IPS-18c (cell line): ENCODE results near the gene FSD2.
A peak's percentile ranks its signal among the peaks of the same experiment; 100 is the strongest.
"Not testable (repeated sequence)": the region's sequence is repeated elsewhere in the genome, so short reads cannot be mapped to it uniquely, and the experiment has no call there.

Source experiments
- H3K4me3 ChIP-seq: 2 replicates; pipeline ENCODE4 v1.7.0; 2013; ENCODE audit warnings: low read depth, mild to moderate bottlenecking, low read length, moderate library complexity; ENCODE audit not compliant: insufficient read depth
- H3K9me3 ChIP-seq: one replicate; pipeline ENCODE4 v1.6.1; 2013; ENCODE audit warnings: mild to moderate bottlenecking, low read length, moderate library complexity; ENCODE audit not compliant: control insufficient read depth, insufficient read depth

The FSD2 gene

DNA sequence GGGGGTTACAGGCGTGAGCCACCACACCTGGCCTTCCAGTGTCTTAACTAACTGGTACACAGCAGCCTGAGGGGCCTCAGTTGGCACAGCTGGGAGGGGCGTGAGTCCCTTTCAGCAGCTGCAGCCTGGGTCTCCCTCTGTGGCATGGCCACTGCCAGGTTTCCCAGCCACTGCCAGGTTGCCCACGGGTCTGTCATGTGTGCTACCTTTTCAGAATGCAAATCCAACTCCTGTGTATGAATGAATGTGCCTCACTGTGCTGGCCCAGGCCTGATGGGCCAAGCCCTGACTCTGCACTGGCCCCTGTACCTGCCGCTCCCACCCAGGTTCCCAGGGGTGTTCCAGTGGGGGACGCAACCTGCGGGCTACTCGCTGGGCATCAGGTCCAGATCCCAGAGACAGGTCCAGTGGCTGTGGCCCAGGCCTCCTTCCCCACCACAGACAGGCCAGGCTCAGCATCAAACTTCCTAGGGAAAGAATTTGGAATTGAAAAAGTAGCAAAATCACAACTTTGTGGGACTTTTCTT is 29.6 kb upstream of the FSD2 start:
- H3K4me3 ChIP-seq, result no peak overlapping the region

GRCh38 chr15:82833362-82833682 is 27.5 kb upstream of the FSD2 start:
- H3K9me3 ChIP-seq, result no peaks in the 10 kb centered on the region
- no peak overlapping the region for H3K4me3 ChIP-seq

More for the DNA sequence above, 29.6 kb upstream of the FSD2 start:
- no peaks in the 10 kb centered on the region for H3K9me3 ChIP-seq

GRCh38 chr15:82832601-82833361 is 26.9 kb upstream of the FSD2 start:
- H3K4me3 ChIP-seq, result no peak overlapping the region
- H3K9me3 ChIP-seq, result no peaks in the 10 kb centered on the region

DNA sequence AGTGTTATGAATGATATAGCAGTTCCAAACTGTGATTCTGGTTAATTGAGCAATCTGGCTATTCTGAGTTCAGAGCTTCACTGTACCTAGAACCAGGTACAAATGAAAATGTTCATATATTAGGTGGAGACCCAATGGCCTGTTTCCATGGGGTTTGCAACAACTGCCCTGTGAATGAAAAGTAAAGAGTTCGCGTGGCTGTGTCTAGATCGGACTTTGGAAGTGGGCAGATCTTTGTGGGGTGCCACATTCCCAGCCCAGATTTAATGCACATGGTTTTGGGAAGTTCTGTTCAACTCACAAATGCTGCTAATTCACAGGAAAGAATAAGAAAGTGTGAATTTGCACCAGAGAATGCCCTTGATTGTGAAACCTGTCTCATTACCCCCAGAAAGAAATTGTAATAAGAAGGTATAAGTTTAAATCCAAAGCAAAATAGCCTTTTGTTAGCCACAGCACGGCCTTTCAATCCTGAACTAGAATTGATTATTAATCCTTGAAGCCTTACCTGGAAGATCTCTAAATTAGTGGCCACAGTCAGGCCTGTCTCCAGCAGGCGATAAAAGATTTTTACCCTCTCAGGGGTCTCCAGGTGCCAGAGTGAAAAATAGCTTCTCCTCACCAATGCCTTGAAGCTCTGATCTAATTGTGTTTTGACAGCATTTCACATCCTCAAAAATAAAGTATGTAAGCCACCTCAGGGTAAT is 26.2 kb upstream of the FSD2 start:
- H3K4me3 ChIP-seq, result no peak overlapping the region
- H3K9me3 ChIP-seq, result no peaks in the 10 kb centered on the region

DNA sequence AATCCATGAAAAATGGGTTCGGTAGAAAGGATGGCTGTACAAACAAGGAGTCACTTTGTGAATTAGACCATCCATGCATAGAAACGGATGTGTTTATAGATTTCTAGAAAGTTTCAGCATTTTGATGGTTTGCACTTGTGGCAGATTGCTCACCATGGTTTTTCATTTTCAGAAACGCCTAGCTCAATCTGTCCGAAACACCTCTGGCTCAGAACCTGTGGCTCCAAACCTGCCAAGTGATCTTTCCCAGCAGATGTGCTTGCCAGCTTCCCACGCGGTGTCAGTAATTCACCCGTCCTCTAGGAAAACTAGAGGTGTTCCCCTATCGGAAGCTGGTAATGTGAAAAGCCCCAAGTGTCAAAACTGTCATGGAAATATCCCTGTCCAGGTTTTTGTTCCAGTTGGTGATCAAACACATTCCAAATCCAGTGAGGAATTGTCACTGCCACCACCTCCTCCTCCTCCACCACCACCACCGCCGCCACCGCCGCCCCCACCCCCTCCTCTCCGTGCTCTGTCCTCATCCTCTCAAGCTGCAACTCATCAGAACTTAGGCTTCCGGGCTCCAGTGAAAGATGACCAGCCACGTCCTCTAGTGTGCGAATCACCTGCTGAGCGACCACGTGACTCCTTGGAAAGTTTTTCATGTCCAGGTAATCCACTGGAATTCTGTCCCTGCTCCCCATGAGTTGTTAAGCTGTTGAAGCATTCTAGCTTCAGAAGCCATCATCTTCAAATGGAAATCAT is 24.7 kb upstream of the FSD2 start:
- Histone ChIP-seq H3K9me3 (no peaks in the 10 kb centered on the region), H3K4me3 (no peak overlapping the region)

DNA sequence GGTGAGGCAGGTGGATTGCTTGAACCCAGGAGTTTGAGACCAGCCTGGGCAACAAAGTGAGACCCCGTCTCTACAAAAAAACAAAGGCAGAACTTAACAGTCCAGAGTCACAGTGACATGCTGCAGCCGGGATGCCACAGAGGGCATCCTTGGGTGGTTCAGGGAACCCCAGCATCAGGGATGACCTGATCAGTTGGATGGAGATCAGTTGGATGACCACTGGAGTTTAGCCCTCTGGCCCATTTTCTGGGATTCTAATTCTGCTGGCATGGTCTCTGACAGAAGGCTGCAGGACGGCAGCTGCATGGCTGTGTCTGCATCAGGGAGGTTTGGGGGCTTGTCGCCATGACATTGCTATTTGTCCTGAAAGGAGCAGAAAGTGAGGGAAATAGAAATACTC is 23.4 kb upstream of the FSD2 start:
- Histone ChIP-seq H3K9me3 (no peaks in the 10 kb centered on the region), H3K4me3 (no peak overlapping the region)

GRCh38 chr15:82828075-82828474 is 22.2 kb upstream of the FSD2 start:
- H3K9me3 ChIP-seq, result no peaks in the 10 kb centered on the region
- H3K4me3 ChIP-seq, result no peak overlapping the region

DNA sequence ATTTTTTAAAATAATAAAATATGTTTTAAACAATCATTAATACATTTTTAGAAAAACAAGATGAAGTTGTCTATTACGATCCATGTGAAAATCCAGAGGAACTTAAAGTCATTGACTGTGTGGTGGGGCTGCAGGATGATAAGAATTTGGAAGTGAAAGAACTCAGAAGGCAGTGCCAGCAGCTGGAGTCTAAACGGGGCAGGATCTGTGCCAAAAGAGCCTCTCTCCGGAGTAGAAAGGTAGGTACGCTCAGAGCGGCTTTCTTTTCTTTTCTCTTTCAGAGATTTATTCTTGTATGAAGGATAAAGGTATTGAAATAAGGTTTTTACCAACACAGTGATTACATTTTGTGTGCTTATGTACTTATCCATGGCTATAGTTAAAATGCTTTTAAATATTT is 17.2 kb upstream of the FSD2 start:
- H3K4me3 ChIP-seq, result no peak overlapping the region

GRCh38 chr15:82821851-82822250 is 16.0 kb upstream of the FSD2 start:
- H3K4me3 ChIP-seq, H3K9me3 ChIP-seq: not testable (repeated sequence)

More for the DNA sequence above, 17.2 kb upstream of the FSD2 start:
- no peaks in the 10 kb centered on the region for H3K9me3 ChIP-seq

GRCh38 chr15:82821396-82821795 is 15.5 kb upstream of the FSD2 start:
- not testable (repeated sequence) for H3K4me3 ChIP-seq, H3K9me3 ChIP-seq

DNA sequence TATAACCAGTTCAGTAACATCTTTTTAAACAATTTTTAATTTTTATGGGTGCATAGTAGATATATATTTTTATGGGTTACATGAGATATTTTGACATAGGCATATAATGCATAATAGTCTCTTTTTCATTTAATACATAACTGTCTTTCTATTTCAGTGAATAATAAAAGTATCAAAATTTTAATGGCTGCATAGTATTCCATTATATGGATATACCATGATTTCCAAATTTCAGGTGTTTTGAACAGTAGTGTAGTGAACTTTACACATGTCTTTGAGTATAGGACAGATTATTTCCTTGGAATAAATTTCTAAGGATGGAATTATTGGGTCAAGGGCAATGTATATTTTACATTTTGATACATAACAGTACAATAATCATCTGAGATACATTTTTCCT is 14.3 kb upstream of the FSD2 start:
- no peaks in the 10 kb centered on the region for H3K9me3 ChIP-seq
- H3K4me3 ChIP-seq, result no peak overlapping the region

- Histone ChIP-seq H3K9me3 (no peaks in the 10 kb centered on the region), H3K4me3 (no peak overlapping the region)
Observed at GRCh38 chr15:82812994-82813393, 7.1 kb upstream of the FSD2 start.

DNA sequence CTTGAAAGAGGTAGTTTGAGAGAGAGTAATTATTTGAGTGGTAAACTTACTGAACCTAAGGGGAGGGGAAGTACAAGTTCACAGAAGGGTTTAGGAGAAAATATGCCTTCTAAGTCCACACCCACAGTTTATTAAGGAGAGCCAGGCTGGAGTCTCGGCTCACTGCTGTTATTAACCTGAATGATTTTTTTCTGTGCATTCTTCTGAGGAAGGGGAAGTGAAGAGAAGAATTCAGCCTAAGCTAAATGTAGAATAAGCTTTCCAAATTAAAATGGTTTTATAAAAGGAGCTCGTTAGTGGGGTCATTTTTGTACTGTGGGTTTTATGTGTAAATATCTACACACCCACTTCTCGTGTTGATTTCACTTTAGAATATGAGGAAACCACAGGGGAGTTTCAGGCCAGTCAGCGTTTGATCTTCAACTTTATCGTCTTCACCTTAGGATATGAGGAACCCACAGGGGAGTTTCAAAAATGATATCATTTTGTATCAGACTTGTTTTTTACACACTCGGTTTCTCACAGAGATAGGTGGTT is 5.1 kb upstream of the FSD2 start:
- Histone ChIP-seq H3K9me3 (no peaks in the 10 kb centered on the region), H3K4me3 (peak overlapping the region; percentile 92)

DNA sequence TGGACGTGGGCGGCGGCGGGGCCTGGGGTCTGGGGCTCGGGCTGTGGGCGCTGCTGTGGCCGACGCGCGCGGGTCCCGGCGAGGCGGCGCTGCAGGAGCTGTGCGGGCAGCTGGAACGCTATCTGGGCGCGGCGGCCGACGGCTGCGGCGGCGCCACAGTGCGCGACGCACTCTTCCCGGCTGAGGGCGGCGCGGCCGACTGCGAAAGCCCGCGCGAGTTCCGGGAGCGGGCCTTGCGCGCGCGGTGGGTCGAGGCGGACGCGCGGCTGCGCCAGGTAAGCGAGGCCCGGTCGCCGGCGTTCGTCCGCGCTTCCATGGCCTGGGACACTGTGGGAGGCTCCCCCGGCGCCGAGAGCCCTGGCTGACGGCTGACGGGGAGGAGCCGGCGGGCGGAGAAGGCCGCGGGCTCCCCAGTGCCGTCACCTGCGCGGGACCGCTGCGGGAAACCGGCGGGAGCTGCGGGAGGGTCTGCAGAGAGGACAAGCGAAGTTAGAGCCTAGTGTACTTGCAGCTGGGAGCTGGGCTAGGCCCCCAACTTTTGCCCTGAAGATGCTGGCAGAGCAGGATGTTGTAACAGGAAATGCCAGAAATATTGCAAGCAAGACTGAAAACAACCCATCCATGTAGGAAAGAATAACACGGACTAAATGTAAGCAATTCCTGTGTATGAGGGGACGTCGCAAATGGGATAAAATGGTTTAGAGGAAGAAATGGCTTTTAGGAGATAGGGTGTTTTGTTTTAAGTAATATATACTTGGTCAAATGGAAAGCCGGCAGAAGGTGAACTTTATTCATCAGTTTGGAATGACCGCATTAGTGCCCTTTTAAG is 4.4 kb upstream of the FSD2 start:
- H3K4me3 ChIP-seq, result peak overlapping the region; percentile 92
- no peaks in the 10 kb centered on the region for H3K9me3 ChIP-seq

DNA sequence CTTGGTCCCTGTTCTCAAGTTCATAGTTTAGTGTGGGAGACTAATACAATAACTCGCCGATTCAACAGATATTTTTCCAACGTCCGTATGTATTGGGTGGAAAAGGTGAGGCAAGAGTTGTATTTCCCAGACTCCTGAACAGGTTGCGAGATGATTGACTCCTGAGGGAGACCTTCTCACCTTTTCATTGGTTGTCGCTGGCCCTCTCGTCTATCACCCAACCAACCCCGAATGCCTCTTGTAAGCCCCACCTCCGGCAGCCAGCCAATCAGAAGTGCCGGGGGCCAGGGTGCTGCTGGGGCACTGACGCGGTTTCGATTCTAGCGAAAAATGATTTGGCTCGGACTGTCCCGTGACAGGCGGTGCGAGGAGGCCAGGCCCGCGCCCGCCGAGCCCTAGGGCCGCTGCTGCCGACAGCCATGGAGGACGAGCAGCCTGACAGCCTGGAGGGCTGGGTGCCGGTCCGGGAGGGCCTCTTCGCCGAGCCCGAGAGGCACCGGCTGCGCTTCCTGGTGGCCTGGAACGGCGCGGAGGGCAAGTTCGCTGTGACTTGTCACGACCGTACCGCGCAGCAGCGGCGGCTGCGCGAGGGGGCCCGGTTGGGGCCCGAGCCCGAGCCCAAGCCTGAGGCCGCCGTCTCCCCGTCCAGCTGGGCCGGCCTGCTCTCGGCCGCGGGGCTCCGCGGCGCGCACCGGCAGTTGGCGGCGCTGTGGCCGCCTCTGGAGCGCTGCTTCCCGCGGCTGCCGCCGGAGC is 3.6 kb upstream of the FSD2 start, which contains the start of gene WHAMM:
TSS of gene WHAMM (plus strand) at position 321 of the 753 bp plus-strand sequence. CDS start at position 420, 99 bp downstream.
- H3K9me3 ChIP-seq, result no peaks in the 10 kb centered on the region
- peak within 1 kb of the TSS; percentile 92 for H3K4me3 ChIP-seq

DNA sequence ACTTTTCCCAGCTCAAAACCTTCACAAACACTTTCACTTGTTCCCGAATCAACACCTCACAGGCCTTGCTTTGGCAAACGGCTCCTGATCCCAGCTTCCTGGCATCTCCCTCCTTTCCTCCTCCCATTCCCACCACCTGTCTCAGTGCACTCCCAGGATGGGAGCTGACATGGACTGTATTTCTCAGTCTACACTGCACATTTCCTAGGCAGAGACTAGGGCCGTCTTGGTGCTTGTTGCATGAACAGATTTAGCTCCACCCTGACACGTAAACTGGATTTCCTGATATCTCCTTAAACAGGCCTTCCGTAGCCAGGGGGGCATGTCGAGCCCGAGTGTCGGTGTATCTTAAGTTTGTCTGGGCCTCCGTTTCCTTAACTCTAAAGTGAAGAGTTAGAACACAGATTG is 2.8 kb upstream of the FSD2 start:
- Histone ChIP-seq H3K9me3 (no peaks in the 10 kb centered on the region), H3K4me3 (no peak overlapping the region)
